ENCODE data around the gene RYR1.

DNA sequence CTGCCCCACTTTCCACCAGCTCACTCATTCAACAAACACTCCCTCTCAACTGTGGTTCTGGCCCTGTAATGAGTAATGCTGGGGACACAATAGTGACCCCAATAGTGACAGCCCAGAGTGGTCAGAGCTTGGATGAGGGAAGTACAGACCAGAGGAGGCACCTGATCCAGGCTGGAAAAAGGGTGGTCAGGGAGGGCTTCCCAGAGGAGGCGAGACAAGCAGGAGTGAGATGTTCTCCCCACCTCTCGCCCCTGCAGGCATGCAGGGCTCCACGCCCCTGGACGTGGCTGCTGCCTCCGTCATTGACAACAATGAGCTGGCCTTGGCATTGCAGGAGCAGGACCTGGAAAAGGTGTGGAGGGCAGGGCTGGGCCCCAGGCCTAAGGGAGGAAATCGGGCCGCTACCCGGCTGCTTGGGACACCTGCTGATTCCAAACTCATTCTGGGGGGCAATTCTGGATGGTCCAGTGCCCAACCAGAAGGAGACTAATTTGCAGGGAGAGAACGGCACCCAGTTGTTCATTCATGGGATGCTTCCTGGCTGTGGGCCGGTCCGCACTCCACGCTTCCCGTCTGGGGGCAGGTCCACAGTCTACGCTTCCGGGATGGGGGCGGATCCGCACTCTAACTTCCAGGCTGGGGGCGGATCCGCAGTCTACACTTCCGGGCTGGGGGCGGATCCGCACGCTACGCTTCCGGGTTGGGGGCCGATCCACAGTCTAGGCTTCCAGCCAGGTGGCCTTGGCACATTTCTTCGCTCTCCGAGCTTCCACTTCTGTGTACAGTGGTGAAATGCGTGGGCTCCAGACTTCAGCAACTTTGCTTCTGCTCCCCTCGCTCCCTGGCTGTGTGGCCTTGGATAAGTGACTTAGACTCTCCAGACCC is 63.4 kb downstream of the RYR1 start:
- TF ChIP-seq, protein P1, sequence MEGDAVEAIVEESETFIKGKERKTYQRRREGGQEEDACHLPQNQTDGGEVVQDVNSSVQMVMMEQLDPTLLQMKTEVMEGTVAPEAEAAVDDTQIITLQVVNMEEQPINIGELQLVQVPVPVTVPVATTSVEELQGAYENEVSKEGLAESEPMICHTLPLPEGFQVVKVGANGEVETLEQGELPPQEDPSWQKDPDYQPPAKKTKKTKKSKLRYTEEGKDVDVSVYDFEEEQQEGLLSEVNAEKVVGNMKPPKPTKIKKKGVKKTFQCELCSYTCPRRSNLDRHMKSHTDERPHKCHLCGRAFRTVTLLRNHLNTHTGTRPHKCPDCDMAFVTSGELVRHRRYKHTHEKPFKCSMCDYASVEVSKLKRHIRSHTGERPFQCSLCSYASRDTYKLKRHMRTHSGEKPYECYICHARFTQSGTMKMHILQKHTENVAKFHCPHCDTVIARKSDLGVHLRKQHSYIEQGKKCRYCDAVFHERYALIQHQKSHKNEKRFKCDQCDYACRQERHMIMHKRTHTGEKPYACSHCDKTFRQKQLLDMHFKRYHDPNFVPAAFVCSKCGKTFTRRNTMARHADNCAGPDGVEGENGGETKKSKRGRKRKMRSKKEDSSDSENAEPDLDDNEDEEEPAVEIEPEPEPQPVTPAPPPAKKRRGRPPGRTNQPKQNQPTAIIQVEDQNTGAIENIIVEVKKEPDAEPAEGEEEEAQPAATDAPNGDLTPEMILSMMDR (IDR thresholded peaks at IDR 0.05), result no peak
- no peak for TF ChIP-seq ZFX (IDR thresholded peaks at IDR 0.05; ENCODE audit: borderline replicate concordance)

Measured in 22Rv1 (cell line).